ENCODE data around the gene MRPL2.

Gene MRPL2

GRCh38 chr6:43078691-43079090, 19.5 kb upstream of the MRPL2 start:
- Histone ChIP-seq H3K9me3 (no peaks in the 10 kb centered on the region), H3K36me3 (peaks cover 2 to 15% (median 11%) of the 10 kb centered on the region in 3 donors), H3K4me1 (peaks cover 0 to 23% (median 12%) of the 10 kb centered on the region in 4 donors), H3K27ac (no peak overlapping the region), H3K27me3 (peaks cover 0 to 22% of the 10 kb centered on the region in 2 donors), H3K4me3 (no peak overlapping the region)
- intact Hi-C loops (cut with DNase I; ENCODE audit: low total_unique reads): loop anchor here (10.0 kb wide), 1 partner anchor 56 kb away; no protein-coding TSS in a partner anchor
- no peak for TF ChIP-seq CTCF (IDR thresholded peaks at IDR 0.05)
- no peak for DNase-seq

GRCh38 chr6:43077981-43078511, 18.8 kb upstream of the MRPL2 start:
- no peaks in the 10 kb centered on the region for H3K9me3 ChIP-seq
- intact Hi-C loops (cut with DNase I; ENCODE audit: low total_unique reads): loop anchor here (10.0 kb wide), 1 partner anchor 57 kb away; no protein-coding TSS in a partner anchor
- no peak overlapping the region for H3K27ac ChIP-seq
- peaks cover 0 to 23% (median 12%) of the 10 kb centered on the region in 4 donors for H3K4me1 ChIP-seq
- no peak overlapping the region for H3K4me3 ChIP-seq
- DNase-seq: no peak
- no peak for TF ChIP-seq CTCF (IDR thresholded peaks at IDR 0.05)
- peaks cover 8 to 22% (median 16%) of the 10 kb centered on the region in 3 donors for H3K36me3 ChIP-seq
- peaks cover 0 to 22% of the 10 kb centered on the region in 2 donors for H3K27me3 ChIP-seq

GRCh38 chr6:43077333-43077809, 18.1 kb upstream of the MRPL2 start:
- no peak for DNase-seq
- Histone ChIP-seq H3K36me3 (peaks cover 15 to 28% (median 23%) of the 10 kb centered on the region in 3 donors), H3K27me3 (peaks cover 0 to 22% of the 10 kb centered on the region in 2 donors), H3K9me3 (no peaks in the 10 kb centered on the region), H3K4me1 (peaks cover 0 to 23% (median 12%) of the 10 kb centered on the region in 4 donors), H3K4me3 (peak overlapping the region in 1 of 2 donors; percentile 56), H3K27ac (no peak overlapping the region)
- TF ChIP-seq CTCF (IDR thresholded peaks at IDR 0.05): no peak
- intact Hi-C loops (cut with DNase I; ENCODE audit: low total_unique reads): loop anchor here (10.0 kb wide), 1 partner anchor 57 kb away; no protein-coding TSS in a partner anchor

- DNase-seq: no peak
- Histone ChIP-seq H3K27ac (no peak overlapping the region), H3K4me1 (peaks cover 0 to 23% (median 12%) of the 10 kb centered on the region in 4 donors), H3K4me3 (peak overlapping the region; percentile 38 to 56), H3K9me3 (no peaks in the 10 kb centered on the region), H3K27me3 (peaks cover 0 to 22% of the 10 kb centered on the region in 2 donors), H3K36me3 (peaks cover 21 to 35% (median 30%) of the 10 kb centered on the region in 3 donors)
- no peak for TF ChIP-seq CTCF (IDR thresholded peaks at IDR 0.05)
- intact Hi-C loops (cut with DNase I; ENCODE audit: low total_unique reads): loop anchor here (10.0 kb wide), 1 partner anchor 58 kb away; no protein-coding TSS in a partner anchor
Observed at GRCh38 chr6:43076464-43077332, 17.5 kb upstream of the MRPL2 start.

- TF ChIP-seq CTCF (IDR thresholded peaks at IDR 0.05): no peak
- no peak within 1 kb of the TSS for H3K27ac ChIP-seq
- peak within 1 kb of the TSS; percentile 38 to 56 for H3K4me3 ChIP-seq
- peaks cover 0 to 22% of the 10 kb centered on the region in 2 donors for H3K27me3 ChIP-seq
- peaks cover 29 to 43% (median 35%) of the 10 kb centered on the region in 3 donors for H3K36me3 ChIP-seq
- DNase-seq: no peak
- no peaks in the 10 kb centered on the region for H3K9me3 ChIP-seq
- peaks cover 0 to 23% (median 12%) of the 10 kb centered on the region in 4 donors for H3K4me1 ChIP-seq
- intact Hi-C loops (cut with DNase I; ENCODE audit: low total_unique reads): loop anchor here (10.0 kb wide), 1 partner anchor 59 kb away; no protein-coding TSS in a partner anchor
Observed at GRCh38 chr6:43075670-43076463, 16.6 kb upstream of the MRPL2 start, which contains the start of gene PTK7. Gene PTK7, plus strand, starts transcription at chr6:43076314. Its CDS starts 175 bp downstream, at chr6:43076489.
